Superior temporal gyrus (tissue), 1 donor: Measurements from ENCODE around the gene OXCT2.
"Not testable (repeated sequence)": the region's sequence is repeated elsewhere in the genome, so short reads cannot be mapped to it uniquely, and the experiment has no call there.

ENCODE experiments used
- DNase-seq: peaks from one replicate; pipeline ENCODE4 v3.0.0-alpha.2; 2016; ENCODE audit errors: extremely low spot score

Gene OXCT2

DNA sequence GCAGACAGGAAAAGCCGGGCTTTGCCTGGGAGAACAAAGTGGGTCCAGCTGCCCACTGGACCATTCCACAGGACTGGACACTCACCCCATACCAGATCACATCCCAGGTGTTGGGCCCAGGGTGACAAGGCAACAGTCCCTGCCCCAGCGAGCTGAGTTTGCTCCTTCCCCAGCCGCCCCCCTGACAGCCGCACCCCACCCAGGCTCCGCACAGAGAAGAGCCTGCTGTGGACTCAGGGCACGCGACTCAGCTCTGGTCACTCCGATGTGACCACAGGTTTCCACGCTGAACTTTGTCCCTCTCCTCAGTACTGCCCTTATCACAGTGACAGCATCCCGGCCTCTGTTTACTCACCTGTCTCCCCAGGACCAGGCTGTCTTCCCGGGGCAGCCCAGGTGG lies 16.3 kb upstream of the OXCT2 start:
- no peak for DNase-seq

DNA sequence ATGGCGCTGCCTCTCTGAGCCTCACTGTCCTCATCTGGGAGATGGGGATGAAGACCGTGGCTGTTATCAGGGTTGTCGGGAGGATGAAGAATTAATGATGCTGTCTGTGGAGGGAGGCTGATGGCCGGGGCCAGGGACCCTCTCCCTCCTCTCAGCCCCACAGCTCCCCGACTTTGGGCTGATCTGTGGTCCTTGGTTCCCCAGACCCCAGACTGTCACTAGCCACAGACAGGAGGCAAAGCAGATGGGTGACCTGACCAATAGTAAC lies 15.9 kb upstream of the OXCT2 start:
- not testable (repeated sequence) for DNase-seq

- DNase-seq, result not testable (repeated sequence)
Measured at GRCh38 chr1:39786303-39787107, 15.4 kb upstream of the OXCT2 start.

GRCh38 chr1:39782685-39783084 lies 11.5 kb upstream of the OXCT2 start:
- not testable (repeated sequence) for DNase-seq

GRCh38 chr1:39782103-39782502 lies 11.0 kb upstream of the OXCT2 start:
- no peak for DNase-seq

- DNase-seq, result no peak
Measured at GRCh38 chr1:39781349-39781715, 10.2 kb upstream of the OXCT2 start.

GRCh38 chr1:39779821-39780220 lies 8.7 kb upstream of the OXCT2 start:
- no peak for DNase-seq

DNA sequence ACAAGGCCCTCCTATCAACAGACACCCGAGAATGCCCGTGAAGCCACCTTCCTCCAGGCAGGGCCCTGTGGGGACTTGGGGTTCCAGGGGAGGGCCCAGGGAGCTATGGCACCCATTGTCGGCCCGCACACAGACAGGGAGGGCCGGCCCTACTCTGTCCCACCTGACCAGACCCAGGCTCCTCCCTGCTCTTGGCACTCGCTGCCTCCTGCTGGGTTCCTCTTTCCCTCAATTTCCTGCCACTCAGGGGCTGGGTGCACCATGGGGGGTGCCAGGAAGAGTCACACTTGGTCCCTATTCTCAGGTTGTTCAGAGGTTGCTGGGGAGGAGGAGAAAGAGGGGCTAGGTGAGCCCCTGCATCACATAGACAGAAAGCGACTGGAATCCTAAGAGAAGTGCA lies 8.0 kb upstream of the OXCT2 start:
- no peak for DNase-seq

- DNase-seq, result not testable (repeated sequence)
Measured at GRCh38 chr1:39778463-39779099, 7.4 kb upstream of the OXCT2 start.

DNA sequence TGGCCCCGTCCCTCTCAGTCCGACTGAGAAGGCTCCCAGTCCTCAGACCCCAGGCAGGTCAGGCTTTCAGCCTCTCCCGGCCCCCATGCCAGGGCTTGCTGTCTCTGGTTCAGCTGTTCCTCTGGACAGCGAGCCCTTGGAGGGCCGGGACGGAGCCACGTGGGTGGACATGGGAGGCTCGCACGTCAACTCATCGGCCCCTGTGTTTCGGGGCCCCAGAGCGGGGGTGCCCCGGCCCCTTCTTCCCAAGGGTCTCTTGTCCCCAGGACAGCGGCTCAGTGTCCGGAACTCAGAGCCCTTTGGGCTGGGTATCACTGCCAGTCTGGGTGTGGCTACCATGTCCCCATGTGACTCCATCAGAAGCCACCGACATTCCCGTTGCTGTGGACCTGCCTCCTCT lies 6.7 kb upstream of the OXCT2 start:
- not testable (repeated sequence) for DNase-seq

DNA sequence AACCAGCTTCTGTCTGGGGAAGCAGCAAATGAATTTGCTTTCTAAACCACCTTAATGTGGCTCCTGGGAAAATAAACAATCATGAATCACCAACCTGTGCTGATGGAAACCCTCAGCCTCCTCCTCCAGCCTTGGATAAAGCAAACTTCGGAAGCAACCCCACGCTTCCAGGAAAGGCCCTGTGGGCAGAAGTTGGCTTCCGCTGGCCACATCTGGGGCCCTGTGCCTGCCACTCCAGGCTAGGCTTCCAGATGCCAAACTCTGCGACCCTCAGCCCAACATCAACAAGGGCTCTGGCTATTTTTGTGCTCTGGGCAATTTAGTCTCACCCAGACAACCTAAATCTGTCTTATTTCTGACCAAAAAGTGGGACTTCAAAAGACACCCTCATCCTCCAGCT lies 6.2 kb upstream of the OXCT2 start:
- DNase-seq, result no peak

DNA sequence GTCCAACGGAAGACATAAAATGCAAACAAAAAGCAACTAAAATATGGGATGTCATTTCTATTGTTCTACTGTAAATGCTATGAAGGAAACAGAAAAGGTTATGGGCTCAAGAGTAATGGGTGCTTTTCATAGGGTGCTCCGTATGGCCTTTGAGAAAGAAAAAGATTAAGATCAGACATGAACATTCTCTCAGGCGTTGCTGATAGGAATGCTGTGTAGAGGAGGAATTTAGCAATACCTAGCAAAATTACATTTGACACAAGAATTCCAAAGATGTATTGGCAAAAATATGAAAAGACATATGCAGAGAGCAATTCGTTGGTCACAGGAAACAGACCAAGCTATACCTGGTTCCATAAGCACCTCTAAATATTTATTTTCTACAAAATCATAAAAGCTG lies 5.7 kb upstream of the OXCT2 start:
- no peak for DNase-seq

DNA sequence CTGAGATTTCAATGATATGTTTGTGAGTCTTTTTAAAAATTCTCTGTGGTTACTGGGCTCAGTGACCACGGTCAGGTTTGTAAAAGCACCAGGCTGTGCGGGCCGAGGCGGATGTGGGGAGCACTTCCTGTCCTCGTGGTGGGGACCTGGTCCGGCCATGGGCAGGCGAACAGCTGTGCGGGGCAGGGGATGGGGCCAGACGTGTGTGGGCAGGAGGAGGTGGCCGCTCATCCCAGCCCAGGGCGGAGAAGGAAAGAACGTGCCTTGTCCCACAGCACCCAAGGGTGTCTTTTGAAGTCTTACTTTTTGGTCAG lies 5.2 kb upstream of the OXCT2 start:
- DNase-seq, result no peak

- DNase-seq, result not testable (repeated sequence)
Measured at GRCh38 chr1:39775676-39776399, 4.7 kb upstream of the OXCT2 start.

DNA sequence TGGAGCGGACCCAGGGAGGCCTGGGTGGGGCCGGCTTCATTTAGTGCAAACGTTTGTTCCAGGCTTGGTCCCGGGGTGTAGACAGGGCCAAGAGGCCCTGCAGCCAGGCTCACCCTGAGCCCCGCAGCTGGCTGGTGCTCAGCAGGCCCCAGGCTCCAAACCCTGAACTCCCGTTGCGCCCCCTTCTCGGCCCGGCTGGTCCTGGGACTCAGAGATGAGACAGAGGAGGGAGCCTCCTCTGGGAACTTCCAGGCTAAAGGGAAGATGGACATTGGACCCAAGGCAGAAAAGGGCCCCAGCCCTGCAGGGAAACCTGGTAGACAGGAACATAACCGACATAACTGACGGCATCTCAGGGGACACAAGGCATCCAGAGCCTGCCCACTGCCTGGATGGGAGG lies 4.0 kb upstream of the OXCT2 start:
- DNase-seq, result not testable (repeated sequence)

- not testable (repeated sequence) for DNase-seq
Measured at GRCh38 chr1:39773369-39773979, 2.3 kb upstream of the OXCT2 start.

DNA sequence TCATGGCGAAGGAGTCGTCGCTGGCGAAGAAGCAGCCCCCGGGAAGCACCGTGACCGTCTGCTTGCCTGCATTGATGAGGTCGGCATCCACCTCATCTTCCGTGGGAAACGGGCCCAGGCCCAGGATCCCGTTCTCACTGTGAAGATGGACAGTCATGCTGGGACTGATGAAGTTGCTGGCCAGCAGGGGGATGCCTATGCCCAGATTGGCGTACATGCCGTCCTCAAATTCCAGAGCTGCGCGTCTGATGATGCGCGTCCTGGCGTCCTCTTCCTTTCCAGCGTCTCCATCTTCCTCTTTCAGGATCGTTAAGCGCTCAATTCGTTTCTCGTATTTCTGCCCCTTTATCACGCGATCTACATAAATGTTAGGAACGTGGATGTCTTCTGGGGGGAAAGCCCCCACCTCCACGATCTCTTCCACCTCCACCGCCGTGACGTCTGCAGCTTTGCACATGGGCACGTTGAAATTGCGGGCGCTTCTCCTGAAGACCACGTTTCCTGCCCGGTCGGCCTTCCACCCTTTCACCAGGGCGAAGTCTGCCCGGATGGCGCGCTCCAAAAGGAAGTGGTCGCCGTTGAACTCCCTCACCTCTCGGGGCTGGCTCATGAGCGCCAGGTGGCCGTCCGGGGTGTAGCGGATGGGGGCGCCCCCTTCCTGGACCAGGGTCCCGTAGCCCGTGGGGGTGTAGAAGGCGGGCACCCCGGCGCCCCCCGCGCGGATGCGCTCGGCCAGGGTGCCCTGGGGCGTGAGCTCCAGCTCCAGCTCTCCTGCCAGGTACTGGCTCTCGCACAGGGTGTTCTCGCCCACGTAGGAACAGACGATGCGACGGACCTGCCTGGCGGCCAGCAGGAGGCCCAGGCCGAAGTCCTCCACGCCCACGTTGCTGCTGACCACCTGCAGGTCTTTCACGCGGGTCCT lies 787 bp downstream of the OXCT2 start:
- DNase-seq, result not testable (repeated sequence)

GRCh38 chr1:39769502-39769901 lies 1.6 kb downstream of the OXCT2 start:
- not testable (repeated sequence) for DNase-seq

DNA sequence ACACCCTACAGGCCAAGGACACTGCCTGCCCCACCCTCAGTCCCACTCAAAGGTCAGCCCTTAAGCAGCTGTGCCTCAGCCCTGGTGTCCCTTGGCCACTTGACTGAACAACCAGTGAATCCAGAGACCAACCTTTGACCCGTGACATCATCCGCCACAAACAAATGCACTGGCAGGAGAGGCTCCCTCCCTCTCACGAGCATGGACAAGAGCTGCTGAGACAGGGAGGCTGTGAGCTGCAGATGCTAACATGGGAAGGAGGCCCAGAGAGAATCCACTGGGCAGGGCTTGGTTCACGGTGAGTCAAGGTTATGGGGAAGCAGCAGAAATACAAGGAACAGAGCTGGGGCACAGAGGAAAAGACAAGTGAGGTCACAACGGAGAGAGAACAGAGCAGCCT lies 4.7 kb downstream of the OXCT2 start:
- DNase-seq, result not testable (repeated sequence)

- DNase-seq, result not testable (repeated sequence)
Measured at GRCh38 chr1:39764512-39764911, 6.6 kb downstream of the OXCT2 start.

DNA sequence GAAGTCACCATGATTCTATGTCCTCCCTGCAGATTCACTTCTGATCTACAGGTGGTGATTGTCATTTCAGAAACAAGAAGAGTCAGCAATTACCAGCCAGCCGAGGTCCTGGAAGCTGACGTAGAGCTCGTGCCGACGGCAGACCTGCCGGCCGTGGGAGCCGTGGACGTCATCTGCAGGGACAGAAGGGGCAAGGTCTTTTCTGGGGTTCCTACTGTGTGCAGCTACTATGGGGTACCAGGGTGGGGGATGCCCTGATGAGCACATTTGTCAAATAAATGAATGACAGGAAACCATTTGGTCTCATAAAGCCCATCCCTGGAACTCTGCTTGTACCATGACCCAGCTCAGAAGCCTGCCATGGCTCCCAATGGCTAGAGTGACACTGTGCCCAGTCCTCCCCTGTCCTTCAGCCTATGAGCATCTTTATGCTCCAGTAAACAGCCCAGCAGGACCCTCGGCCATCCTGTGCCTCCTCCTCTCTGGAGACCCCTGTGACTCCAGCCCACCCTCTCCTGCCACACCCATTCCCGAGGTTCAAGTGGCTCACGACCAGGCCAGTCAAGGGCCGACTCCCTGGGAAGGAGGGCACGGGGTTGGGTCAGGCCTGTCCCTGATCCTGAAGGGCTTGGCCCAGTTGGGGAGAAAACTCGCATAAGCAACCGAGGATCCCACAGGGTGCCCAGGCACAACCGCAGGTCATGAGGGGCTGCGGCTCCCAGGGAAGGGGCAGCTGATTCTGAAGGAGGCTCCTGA lies 7.4 kb downstream of the OXCT2 start:
- not testable (repeated sequence) for DNase-seq
